Panc1 (cell line): Measurements from ENCODE around the gene ARL15. TPM values are rescaled to one million over a fixed set of nuclear protein-coding genes. Genes with fewer than 3 reads are reported as not detected.

ENCODE experiments used
- ATAC-seq: fragments of 200-7000 bp; cut with Tn5 transposase; 2 replicates; pipeline ENCODE4 v1.9.1; 2020; ENCODE audit warnings: mild to moderate bottlenecking, moderate library complexity
- BruUV-seq: library from RNA; stranded (reverse); fragments of 400-500 nt; replicated peaks from 2 replicates; lab custom pipeline; 2021; lab: Mats Ljungman, UMichigan
- CTCF ChIA-PET: fragments of 300-600 bp; sonication (Branson Sonifier 250); formaldehyde crosslinking; loops from one replicate; lab custom pipeline; 2022; ENCODE audit warnings: antibody characterized with exemption; lab: Charles Lee
- POLR2A ChIA-PET: fragments of 300-600 bp; sonication (Branson Sonifier 250); formaldehyde crosslinking; loops from one replicate; lab custom pipeline; 2022; ENCODE audit warnings: antibody characterized with exemption; lab: Charles Lee
- DNase-seq: peaks from one replicate; pipeline ENCODE4 v3.0.0-alpha.2; 2010; ENCODE audit warnings: low read depth, low spot score
- H3K27ac ChIP-seq: 2 replicates; pipeline ENCODE4 v1.5.1; 2011; ENCODE audit warnings: mild to moderate bottlenecking, low read length, inconsistent platforms
- H3K27me3 ChIP-seq: fragments of 200-500 bp; sonication (Bioruptor generic); 2 replicates; pipeline ENCODE4 v1.6.0; 2014; ENCODE audit warnings: low read length, inconsistent platforms; ENCODE audit not compliant: control insufficient read depth, insufficient read depth
- H3K36me3 ChIP-seq: fragments of 200-500 bp; sonication (Bioruptor generic); 2 replicates; pipeline ENCODE4 v1.5.1; 2014; ENCODE audit warnings: inconsistent platforms, mild to moderate bottlenecking, low read length, moderate library complexity; ENCODE audit not compliant: control insufficient read depth, insufficient read depth
- H3K4me1 ChIP-seq: 2 replicates; pipeline ENCODE4 v1.5.1; 2011; ENCODE audit warnings: inconsistent platforms, mild to moderate bottlenecking, low read length, moderate library complexity; ENCODE audit not compliant: control insufficient read depth, insufficient read depth
- H3K4me3 ChIP-seq, 2 experiments: 2 replicates each; pipeline ENCODE4 v1.5.1; 2011 to 2012; ENCODE audit warnings: low read depth in 2 of 2, low read length in 2 of 2, mild to moderate bottlenecking in 2 of 2, inconsistent platforms in 1 of 2, moderate library complexity in 1 of 2
- H3K9me3 ChIP-seq: fragments of 200-500 bp; sonication (Bioruptor generic); 2 replicates; pipeline ENCODE4 v1.5.1; 2014; ENCODE audit warnings: low read depth, mild to moderate bottlenecking, inconsistent platforms, low read length, moderate library complexity; ENCODE audit not compliant: control insufficient read depth, insufficient read depth
- CTCF ChIP-seq: fragments of 450-650 bp; IDR thresholded peaks from 2 replicates; pipeline ENCODE4 v1.5.1; 2017; ENCODE audit warnings: mild to moderate bottlenecking
- POLR2AphosphoS5 ChIP-seq: IDR thresholded peaks from 2 replicates; pipeline ENCODE4 v1.6.1; 2012; ENCODE audit warnings: mild to moderate bottlenecking, low read depth, low read length, moderate library complexity
- REST ChIP-seq, 2 experiments: IDR thresholded peaks; 2 replicates each; pipeline ENCODE4 v1.6.1; 2011 to 2012; ENCODE audit warnings: low read depth in 2 of 2, control low read depth in 1 of 2, low read length in 1 of 2, mild to moderate bottlenecking in 1 of 2, moderate library complexity in 1 of 2; ENCODE audit not compliant: insufficient read depth in 1 of 2
- SIN3A ChIP-seq: IDR thresholded peaks from 2 replicates; pipeline ENCODE4 v1.6.1; 2012; ENCODE audit warnings: low read depth, mild to moderate bottlenecking, low read length, moderate library complexity, borderline replicate concordance; ENCODE audit not compliant: insufficient read depth
- TCF7L2 ChIP-seq: IDR thresholded peaks from 2 replicates; pipeline ENCODE4 v1.6.1; 2011; ENCODE audit warnings: mild to moderate bottlenecking, low read depth, low read length, inconsistent platforms
- in situ Hi-C: cut with HindIII; loops from 2 replicates; pipeline ENCODE4 v1.10.0; 2016; ENCODE audit warnings: low sequenced_read_pairs, low pct_unique_long_range_greater_than_20kb
- intact Hi-C: fragments of 100-400 bp; cut with micrococcal nuclease; formaldehyde crosslinking; loops from one replicate; pipeline ENCODE4 v1.10.0; 2022; ENCODE audit not compliant: unreplicated experiment
- total RNA-seq: library from RNA; stranded (reverse); gene quantifications from one replicate; pipeline ENCODE4 v1.2.1, GENCODE V29; 2021; ENCODE audit not compliant: unreplicated experiment

Gene ARL15
- total RNA-seq, 1 experiment from 2014 or later, result 16.5 TPM

- BruUV-seq, result no TSS peak
- CTCF ChIA-PET, result no interaction called here
- in situ Hi-C loops, result no loop called here
- intact Hi-C loops, result loop anchor here (5.0 kb wide), 1 partner anchor 969 kb away; no protein-coding TSS in a partner anchor
- Histone ChIP-seq H3K27me3 (no peaks in the 10 kb centered on the region), H3K9me3 (no peaks in the 10 kb centered on the region), H3K4me1 (no peaks in the 10 kb centered on the region), H3K4me3 (no peak overlapping the region), H3K36me3 (no peaks in the 10 kb centered on the region), H3K27ac (no peak overlapping the region)
- DNase-seq (no peak), ATAC-seq (no peak)
- POLR2A ChIA-PET, result interaction anchor here (0.6 kb wide), 1 partner anchor 520 kb away, joined by 13 read pairs; no protein-coding TSS in a partner anchor
- no peak for TF ChIP-seq POLR2AphosphoS5
- no peak for TF ChIP-seq REST (IDR thresholded peaks at IDR 0.05; ENCODE audit: insufficient read depth in 1 of 2, low read depth in 2 of 2, low read length in 1 of 2)
- TF ChIP-seq SIN3A, result no peak
- TF ChIP-seq TCF7L2, result no peak
Measured at GRCh38 chr5:54230936-54231685, 79.3 kb downstream of the ARL15 start.

GRCh38 chr5:54229041-54229780, 81.2 kb downstream of the ARL15 start:
- Histone ChIP-seq H3K27ac (no peak overlapping the region), H3K27me3 (no peaks in the 10 kb centered on the region), H3K4me1 (no peaks in the 10 kb centered on the region), H3K4me3 (no peak overlapping the region), H3K36me3 (no peaks in the 10 kb centered on the region), H3K9me3 (no peaks in the 10 kb centered on the region)
- intact Hi-C loops, result no loop called here
- ATAC-seq, result peak; percentile 91
- POLR2A ChIA-PET, result no interaction called here
- TF ChIP-seq CTCF (peak; percentile 90), SIN3A (no peak)
- in situ Hi-C loops, result no loop called here
- no TSS peak for BruUV-seq
- DNase-seq, result no peak
- CTCF ChIA-PET, result interaction anchor here (0.6 kb wide), 2 partner anchors 95 to 748 kb away, joined by 6 to 9 read pairs; no protein-coding TSS in a partner anchor
